GM19468 (cell line): ENCODE data around the gene REC114.
"Not testable (repeated sequence)": the region's sequence is repeated elsewhere in the genome, so short reads cannot be mapped to it uniquely, and the experiment has no call there.

Source experiments
- ATAC-seq: cut with Tn5 transposase; IDR thresholded peaks from one replicate; pipeline ENCODE4 v1.9.1; 2021; ENCODE audit warnings: mild to moderate bottlenecking, moderate library complexity, moderate number of reproducible peaks; ENCODE audit not compliant: unreplicated experiment; ENCODE audit errors: extremely low read depth

REC114 gene

GRCh38 chr15:73442968-73443367, at the start of gene REC114:
Gene REC114 (plus strand): TSS chr15:73443164. CDS start chr15:73443186, 22 bp downstream.
- ATAC-seq, result no peak

- ATAC-seq, result no peak
These were observed 49.6 kb upstream of the REC114 start for GRCh38 chr15:73393336-73393735.

GRCh38 chr15:73394782-73395181, 48.2 kb upstream of the REC114 start:
- no peak for ATAC-seq

GRCh38 chr15:73395671-73396070, 47.3 kb upstream of the REC114 start:
- ATAC-seq, result no peak

GRCh38 chr15:73397461-73397860, 45.5 kb upstream of the REC114 start:
- no peak for ATAC-seq

- ATAC-seq, result no peak
These were observed 44.1 kb upstream of the REC114 start for GRCh38 chr15:73398861-73399260.

GRCh38 chr15:73400222-73400621, 42.7 kb upstream of the REC114 start:
- not testable (repeated sequence) for ATAC-seq

GRCh38 chr15:73403171-73403570, 39.8 kb upstream of the REC114 start:
- ATAC-seq, result no peak

GRCh38 chr15:73414876-73415275, 28.1 kb upstream of the REC114 start:
- ATAC-seq, result no peak

- no peak for ATAC-seq
These were observed 18.5 kb upstream of the REC114 start for GRCh38 chr15:73424506-73424905.

- no peak for ATAC-seq
These were observed 17.5 kb upstream of the REC114 start for GRCh38 chr15:73425510-73425909.

- ATAC-seq, result no peak
These were observed 16.5 kb upstream of the REC114 start for GRCh38 chr15:73426323-73426994.

GRCh38 chr15:73431329-73431728, 11.6 kb upstream of the REC114 start:
- not testable (repeated sequence) for ATAC-seq

- ATAC-seq, result no peak
These were observed 9.1 kb upstream of the REC114 start for GRCh38 chr15:73433873-73434272.

- ATAC-seq, result no peak
These were observed 6.4 kb upstream of the REC114 start for GRCh38 chr15:73436613-73437012.

GRCh38 chr15:73437543-73438109, 5.3 kb upstream of the REC114 start:
- ATAC-seq, result no peak

- ATAC-seq, result no peak
These were observed 4.3 kb upstream of the REC114 start for GRCh38 chr15:73438651-73439050.

- no peak for ATAC-seq
These were observed 2.4 kb upstream of the REC114 start for GRCh38 chr15:73440571-73440970.

GRCh38 chr15:73442421-73442820, 543 bp upstream of the REC114 start:
- no peak for ATAC-seq

GRCh38 chr15:73447471-73447870, 4.5 kb downstream of the REC114 start:
- ATAC-seq, result not testable (repeated sequence)

- not testable (repeated sequence) for ATAC-seq
These were observed 5.3 kb downstream of the REC114 start for GRCh38 chr15:73448158-73448758.

- ATAC-seq, result not testable (repeated sequence)
These were observed 7.0 kb downstream of the REC114 start for GRCh38 chr15:73449980-73450379.
